Suprapubic skin (tissue), 4 donors: ENCODE measurements around the gene SLC8A2. TPM values are rescaled to one million over a fixed set of nuclear protein-coding genes. Genes with fewer than 3 reads are reported as not detected.

Experiments
- DNase-seq, 2 donors: peaks; one replicate each; pipeline ENCODE4 v3.0.0-alpha.2; 2019; ENCODE audit warnings: low spot score in 2 of 2
- H3K27ac ChIP-seq: fragments of 200-600 bp; sonication (generic); one replicate; pipeline ENCODE4 v1.5.1; 2019
- H3K27me3 ChIP-seq: fragments of 200-600 bp; sonication (generic); one replicate; pipeline ENCODE4 v1.5.1; 2019
- H3K36me3 ChIP-seq: fragments of 200-600 bp; sonication (generic); one replicate; pipeline ENCODE4 v1.5.1; 2019
- H3K4me1 ChIP-seq: fragments of 200-600 bp; sonication (generic); one replicate; pipeline ENCODE4 v1.5.1; 2019
- H3K4me3 ChIP-seq: fragments of 200-600 bp; sonication (generic); one replicate; pipeline ENCODE4 v1.5.1; 2019; ENCODE audit warnings: mild to moderate bottlenecking
- H3K9me3 ChIP-seq: fragments of 200-600 bp; sonication (generic); one replicate; pipeline ENCODE4 v1.5.1; 2019
- CTCF ChIP-seq, 2 donors: fragments of 200-600 bp in 1 of 2; fragments of 450-650 bp in 1 of 2; sonication (generic) in 1 of 2; IDR thresholded peaks; one replicate each; pipeline ENCODE4 v1.5.1; 2016 to 2019; ENCODE audit warnings: antibody characterized with exemption in 2 of 2, mild to moderate bottlenecking in 1 of 2, moderate library complexity in 1 of 2
- EP300 ChIP-seq: sonication (generic); formaldehyde crosslinking; IDR thresholded peaks from one replicate; pipeline ENCODE4 v1.6.1; 2017; ENCODE audit warnings: antibody characterized with exemption
- POLR2A ChIP-seq, 2 donors: fragments of 450-650 bp; IDR thresholded peaks; one replicate each; pipeline ENCODE4 v1.6.1; 2017; ENCODE audit warnings: antibody characterized with exemption in 2 of 2, mild to moderate bottlenecking in 2 of 2, moderate library complexity in 2 of 2
- POLR2AphosphoS5 ChIP-seq, 3 donors: sonication (generic); formaldehyde crosslinking; IDR thresholded peaks; one replicate each; pipeline ENCODE4 v1.6.1; 2017; ENCODE audit warnings: antibody characterized with exemption in 3 of 3
- WGBS: methylation state at CpG from one replicate; pipeline ENCODE4 v1.1.5; 2018; 5-methylcytosine and 5-hydroxymethylcytosine counted together
- total RNA-seq, 4 donors: library from RNA; depleted of rRNA; stranded (reverse); fragments of >200 nt; gene quantifications; one replicate each; pipeline ENCODE4 v1.1.0, GENCODE V29; 2016

SLC8A2 gene
- total RNA-seq, 4 donors from 2014 or later: 0.26 to 1.2 (median 0.38) TPM; not detected in 1

GRCh38 chr19:47406711-47407416 is 64.8 kb downstream of the SLC8A2 start:
- WGBS: 30% methylated on average over 29 of the region's 47 CpGs
- Histone ChIP-seq H3K4me1 (peaks cover 3% of the 10 kb centered on the region), H3K27ac (no peak overlapping the region), H3K36me3 (no peaks in the 10 kb centered on the region), H3K27me3 (peaks cover 47% of the 10 kb centered on the region), H3K4me3 (no peak overlapping the region), H3K9me3 (no peaks in the 10 kb centered on the region)
- TF ChIP-seq POLR2AphosphoS5 (IDR thresholded peaks at IDR 0.05) (no peak), EP300 (no peak), POLR2A (IDR thresholded peaks at IDR 0.05) (no peak), CTCF (IDR thresholded peaks at IDR 0.05) (no peak)
- no peak for DNase-seq

GRCh38 chr19:47405854-47406417 is 65.8 kb downstream of the SLC8A2 start:
- Histone ChIP-seq H3K27me3 (peaks cover 47% of the 10 kb centered on the region), H3K4me1 (peaks cover 3% of the 10 kb centered on the region), H3K9me3 (no peaks in the 10 kb centered on the region), H3K36me3 (no peaks in the 10 kb centered on the region), H3K27ac (no peak overlapping the region), H3K4me3 (no peak overlapping the region)
- WGBS: 92% methylated on average over 5 of the region's 5 CpGs
- TF ChIP-seq POLR2A (IDR thresholded peaks at IDR 0.05): no peak
- TF ChIP-seq POLR2AphosphoS5 (IDR thresholded peaks at IDR 0.05): no peak
- no peak for TF ChIP-seq CTCF (IDR thresholded peaks at IDR 0.05)
- no peak for TF ChIP-seq EP300
- DNase-seq: no peak

- H3K27me3 ChIP-seq: peaks cover 47% of the 10 kb centered on the region
- no peak overlapping the region for H3K27ac ChIP-seq
- TF ChIP-seq POLR2A (IDR thresholded peaks at IDR 0.05): no peak
- no peak for TF ChIP-seq POLR2AphosphoS5 (IDR thresholded peaks at IDR 0.05)
- no peak for TF ChIP-seq EP300
- TF ChIP-seq CTCF (IDR thresholded peaks at IDR 0.05): no peak
- 89% methylated on average over 4 of the region's 4 CpGs for WGBS
- H3K4me3 ChIP-seq: no peak overlapping the region
- no peaks in the 10 kb centered on the region for H3K9me3 ChIP-seq
- peaks cover 3% of the 10 kb centered on the region for H3K4me1 ChIP-seq
- H3K36me3 ChIP-seq: no peaks in the 10 kb centered on the region
- no peak for DNase-seq
These were observed 66.5 kb downstream of the SLC8A2 start for GRCh38 chr19:47405197-47405550.

GRCh38 chr19:47404334-47405196 is 67.1 kb downstream of the SLC8A2 start:
- Histone ChIP-seq H3K4me3 (no peak overlapping the region), H3K27me3 (peaks cover 47% of the 10 kb centered on the region), H3K9me3 (no peaks in the 10 kb centered on the region), H3K27ac (no peak overlapping the region), H3K36me3 (no peaks in the 10 kb centered on the region), H3K4me1 (peaks cover 3% of the 10 kb centered on the region)
- 81% methylated on average over 9 of the region's 9 CpGs for WGBS
- no peak for TF ChIP-seq CTCF (IDR thresholded peaks at IDR 0.05)
- TF ChIP-seq EP300: no peak
- TF ChIP-seq POLR2AphosphoS5 (IDR thresholded peaks at IDR 0.05): no peak
- no peak for TF ChIP-seq POLR2A (IDR thresholded peaks at IDR 0.05)
- no peak for DNase-seq

GRCh38 chr19:47402504-47402903 is 69.2 kb downstream of the SLC8A2 start:
- H3K4me1 ChIP-seq: peaks cover 3% of the 10 kb centered on the region
- H3K27me3 ChIP-seq: peaks cover 37% of the 10 kb centered on the region
- no peaks in the 10 kb centered on the region for H3K36me3 ChIP-seq
- DNase-seq: no peak
- H3K27ac ChIP-seq: no peak overlapping the region
- H3K9me3 ChIP-seq: no peaks in the 10 kb centered on the region
- WGBS: 86% methylated on average over 15 of the region's 16 CpGs
- no peak overlapping the region for H3K4me3 ChIP-seq
- TF ChIP-seq CTCF (IDR thresholded peaks at IDR 0.05) (no peak), POLR2AphosphoS5 (IDR thresholded peaks at IDR 0.05) (no peak), EP300 (no peak), POLR2A (IDR thresholded peaks at IDR 0.05) (no peak)
